OCI-LY1 (cell line): ENCODE results near the gene ENPP3.

Source experiments
- H2AFZ ChIP-seq: fragments of 200-600 bp; sonication (generic), shearing (Covaris generic); 2 replicates; pipeline ENCODE4 v1.6.0; 2014; ENCODE audit warnings: antibody characterized with exemption, mild to moderate bottlenecking, low read length
- H3F3A ChIP-seq: fragments of 200-600 bp; sonication (generic), shearing (Covaris generic); 2 replicates; pipeline ENCODE4 v1.6.0; 2014; ENCODE audit warnings: mild to moderate bottlenecking, antibody characterized with exemption, low read length, moderate library complexity; ENCODE audit not compliant: insufficient read depth
- H3K27ac ChIP-seq: fragments of 200-600 bp; sonication (generic); 2 replicates; pipeline ENCODE4 v1.5.1; 2014; ENCODE audit warnings: low read length, mixed run types, mild to moderate bottlenecking, low read depth; ENCODE audit not compliant: poor library complexity, severe bottlenecking
- H3K27me3 ChIP-seq: fragments of 200-600 bp; sonication (generic); 2 replicates; pipeline ENCODE4 v1.6.0; 2014; ENCODE audit warnings: antibody characterized with exemption, mild to moderate bottlenecking, low read length, moderate library complexity; ENCODE audit not compliant: insufficient read depth
- H3K36me3 ChIP-seq: fragments of 200-600 bp; sonication (generic); 2 replicates; pipeline ENCODE4 v1.6.1; 2014; ENCODE audit warnings: mild to moderate bottlenecking, antibody characterized with exemption, low read length, moderate library complexity, mixed read lengths; ENCODE audit not compliant: insufficient read depth
- H3K4me1 ChIP-seq: fragments of 200-600 bp; sonication (generic); 2 replicates; pipeline ENCODE4 v1.5.1; 2014; ENCODE audit warnings: mild to moderate bottlenecking, low read length, moderate library complexity; ENCODE audit not compliant: insufficient read depth, severe bottlenecking
- H3K4me2 ChIP-seq: fragments of 200-600 bp; sonication (generic), shearing (Covaris generic); 2 replicates; pipeline ENCODE4 v1.6.1; 2014; ENCODE audit warnings: low read length
- H3K4me3 ChIP-seq: fragments of 200-600 bp; sonication (generic); 2 replicates; pipeline ENCODE4 v1.5.1; 2014; ENCODE audit warnings: low read length, low read depth, mild to moderate bottlenecking, mixed read lengths; ENCODE audit not compliant: poor library complexity, severe bottlenecking
- H3K79me2 ChIP-seq: fragments of 200-600 bp; shearing (Covaris generic); 2 replicates; pipeline ENCODE4 v1.6.1; 2016; ENCODE audit warnings: mixed run types, low read length, mixed read lengths; ENCODE audit not compliant: insufficient read depth
- H3K9ac ChIP-seq: fragments of 200-600 bp; sonication (generic), shearing (Covaris generic); 2 replicates; pipeline ENCODE4 v1.6.1; 2014; ENCODE audit warnings: mild to moderate bottlenecking, low read length, mixed read lengths
- H3K9me2 ChIP-seq: fragments of 200-600 bp; sonication (generic), shearing (Covaris generic); 2 replicates; pipeline ENCODE4 v1.6.1; 2014; ENCODE audit warnings: low read depth, mild to moderate bottlenecking, low read length, mixed read lengths
- H3K9me3 ChIP-seq: fragments of 200-600 bp; shearing (Covaris generic); 2 replicates; pipeline ENCODE4 v1.6.1; 2014; ENCODE audit warnings: low read length, mixed read lengths
- H4K20me1 ChIP-seq: fragments of 200-600 bp; sonication (generic), shearing (Covaris generic); 2 replicates; pipeline ENCODE4 v1.6.0; 2016; ENCODE audit warnings: mild to moderate bottlenecking, low read length; ENCODE audit not compliant: insufficient read depth
- CTCF ChIP-seq: fragments of 200-600 bp; sonication (generic), shearing (Covaris generic); IDR thresholded peaks from 2 replicates; pipeline ENCODE4 v1.5.1; 2017; ENCODE audit warnings: mild to moderate bottlenecking, antibody characterized with exemption, low read length, moderate library complexity, mixed read lengths
- EZH2 ChIP-seq: fragments of 200-600 bp; sonication (generic), shearing (Covaris generic); IDR thresholded peaks from 2 replicates; pipeline ENCODE4 v1.8.0; 2017; ENCODE audit warnings: borderline replicate concordance, mixed run types, mild to moderate bottlenecking, antibody characterized with exemption, low read length, moderate library complexity, mixed read lengths

ENPP3 gene

DNA sequence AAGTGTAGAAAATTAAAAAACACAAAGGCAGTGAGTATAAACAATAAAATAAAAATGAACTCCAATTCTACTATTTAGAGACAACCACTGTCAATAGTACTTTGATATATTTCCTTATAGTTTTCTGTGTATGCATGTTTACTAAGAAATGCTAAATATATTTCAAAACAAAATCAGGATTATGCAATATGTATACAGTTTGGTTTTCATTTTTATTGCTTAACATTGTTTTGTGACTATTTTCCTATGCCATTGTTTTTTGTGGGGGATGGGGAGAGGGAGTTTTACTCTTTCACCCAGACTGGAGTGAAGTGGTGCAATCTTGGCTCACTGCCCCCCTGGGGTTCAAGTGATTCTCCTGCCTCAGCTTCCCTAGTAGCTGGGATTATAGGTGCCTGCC lies 44.5 kb downstream of the ENPP3 start:
- Histone ChIP-seq H3K4me2 (no peak overlapping the region), H3K27me3 (no peaks in the 10 kb centered on the region), H3F3A (no peaks in the 10 kb centered on the region), H3K27ac (no peak overlapping the region), H3K4me1 (no peaks in the 10 kb centered on the region), H2AFZ (no peak overlapping the region), H3K9me2 (no peaks in the 10 kb centered on the region), H3K9me3 (no peaks in the 10 kb centered on the region), H3K9ac (no peak overlapping the region), H3K79me2 (no peaks in the 10 kb centered on the region), H3K4me3 (no peak overlapping the region), H3K36me3 (no peaks in the 10 kb centered on the region), H4K20me1 (no peaks in the 10 kb centered on the region)
- TF ChIP-seq EZH2 = no peak

DNA sequence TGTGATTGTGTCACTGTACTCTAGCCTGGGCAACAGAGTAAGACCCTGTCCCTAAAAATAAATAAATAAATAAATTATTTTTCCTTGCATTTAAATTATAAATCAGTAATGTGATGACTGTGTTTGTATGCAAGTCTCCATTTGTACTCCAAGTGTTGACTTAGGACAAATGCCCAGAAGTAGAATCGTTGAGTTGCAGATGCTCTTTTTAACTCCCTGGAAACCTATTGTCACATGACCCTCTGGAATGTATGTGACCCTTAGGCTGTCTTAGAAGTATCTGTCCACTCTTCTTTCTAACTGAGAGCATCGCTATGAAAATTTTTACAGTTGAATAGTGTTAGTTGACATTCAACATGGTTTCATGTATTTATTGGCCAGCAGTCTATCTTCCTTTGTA lies 45.3 kb downstream of the ENPP3 start:
- no peaks in the 10 kb centered on the region for H3K79me2 ChIP-seq
- no peaks in the 10 kb centered on the region for H3F3A ChIP-seq
- H3K4me3 ChIP-seq = no peak overlapping the region
- H3K9me2 ChIP-seq = no peaks in the 10 kb centered on the region
- no peak overlapping the region for H3K9ac ChIP-seq
- no peak overlapping the region for H2AFZ ChIP-seq
- no peaks in the 10 kb centered on the region for H3K36me3 ChIP-seq
- TF ChIP-seq CTCF (no peak), EZH2 (no peak)
- no peak overlapping the region for H3K4me2 ChIP-seq
- H3K27me3 ChIP-seq = no peaks in the 10 kb centered on the region
- H3K4me1 ChIP-seq = no peaks in the 10 kb centered on the region
- H4K20me1 ChIP-seq = no peaks in the 10 kb centered on the region
- no peaks in the 10 kb centered on the region for H3K9me3 ChIP-seq
- H3K27ac ChIP-seq = no peak overlapping the region

GRCh38 chr6:131683479-131683878 lies 46.4 kb downstream of the ENPP3 start:
- H3K4me1 ChIP-seq = no peaks in the 10 kb centered on the region
- H3F3A ChIP-seq = no peaks in the 10 kb centered on the region
- H3K4me3 ChIP-seq = no peak overlapping the region
- H3K9me2 ChIP-seq = no peaks in the 10 kb centered on the region
- no peaks in the 10 kb centered on the region for H4K20me1 ChIP-seq
- no peak overlapping the region for H3K9ac ChIP-seq
- H3K27me3 ChIP-seq = no peaks in the 10 kb centered on the region
- H3K36me3 ChIP-seq = no peaks in the 10 kb centered on the region
- no peak overlapping the region for H3K4me2 ChIP-seq
- no peak overlapping the region for H3K27ac ChIP-seq
- no peak overlapping the region for H2AFZ ChIP-seq
- no peaks in the 10 kb centered on the region for H3K79me2 ChIP-seq
- no peaks in the 10 kb centered on the region for H3K9me3 ChIP-seq
- TF ChIP-seq CTCF = no peak
- no peak for TF ChIP-seq EZH2

DNA sequence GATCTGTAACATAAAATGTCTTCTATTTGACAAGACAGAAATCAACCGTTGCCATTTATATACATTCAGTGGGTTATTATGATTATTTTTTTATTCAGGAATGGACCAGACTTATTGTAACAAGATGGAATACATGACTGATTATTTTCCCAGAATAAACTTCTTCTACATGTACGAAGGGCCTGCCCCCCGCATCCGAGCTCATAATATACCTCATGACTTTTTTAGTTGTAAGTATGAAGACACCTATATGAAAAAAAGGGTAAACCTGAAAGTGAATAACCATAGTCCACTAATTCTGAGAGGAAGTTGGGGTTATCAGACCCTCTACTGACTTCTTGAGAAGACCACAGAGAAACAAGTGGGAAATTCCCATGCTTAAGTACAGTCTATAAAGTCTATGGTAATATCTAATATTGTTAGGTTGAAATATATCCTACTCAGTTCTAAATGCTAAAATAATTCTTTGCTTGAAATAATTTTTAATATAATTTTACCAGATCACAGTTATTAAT lies 48.2 kb downstream of the ENPP3 start:
- TF ChIP-seq CTCF (no peak), EZH2 (no peak)

More for the DNA sequence above, 48.2 kb downstream of the ENPP3 start:
- Histone ChIP-seq H3K36me3 (no peaks in the 10 kb centered on the region), H3K9me3 (no peaks in the 10 kb centered on the region), H3F3A (no peaks in the 10 kb centered on the region), H3K79me2 (no peaks in the 10 kb centered on the region), H3K4me3 (no peak overlapping the region), H3K4me1 (no peaks in the 10 kb centered on the region), H3K27ac (no peak overlapping the region), H3K4me2 (no peak overlapping the region), H3K27me3 (no peaks in the 10 kb centered on the region), H4K20me1 (no peaks in the 10 kb centered on the region), H2AFZ (no peak overlapping the region), H3K9ac (no peak overlapping the region), H3K9me2 (no peaks in the 10 kb centered on the region)
